Measurements from ENCODE around the gene KCTD19. TPM values are rescaled to one million over a fixed set of nuclear protein-coding genes. Genes with fewer than 3 reads are reported as not detected.

KCTD19 gene
- total and polyA plus RNA-seq, 3 experiments from 2014 or later = 0.71 to 1.4 TPM; not detected in 1

DNA sequence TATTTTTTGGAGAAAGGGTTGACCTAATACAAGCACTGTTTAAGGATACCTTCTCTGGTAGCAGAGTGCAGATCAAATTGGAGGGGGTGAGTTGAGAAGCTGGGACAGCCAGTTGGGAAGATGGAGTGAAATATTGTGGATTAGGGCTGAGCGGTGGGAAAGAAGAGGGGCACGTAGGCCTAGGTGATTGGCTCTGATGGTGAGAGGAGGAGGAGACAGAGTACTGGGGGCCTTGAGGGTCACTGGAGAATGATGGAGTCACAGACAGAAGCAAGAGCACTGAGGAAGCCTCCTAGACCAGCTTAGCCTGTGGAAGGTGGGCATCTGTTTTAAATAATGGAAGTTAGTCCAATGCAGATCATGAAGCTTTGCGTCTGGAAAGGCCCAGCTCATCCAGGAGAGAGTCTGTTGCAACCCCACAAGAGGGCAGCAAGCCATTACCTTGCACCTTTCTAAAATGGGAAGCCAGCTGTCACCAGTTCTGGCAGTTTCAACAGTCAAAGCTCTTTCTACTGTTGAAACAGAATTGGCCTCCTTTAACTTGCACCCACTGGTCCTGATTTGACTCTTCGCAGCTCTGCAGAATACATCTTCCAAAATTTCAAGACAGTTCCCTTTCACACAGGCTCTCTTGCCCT is 66.0 kb downstream of the KCTD19 start:
- H3K27ac ChIP-seq (ENCODE audit: low read depth, low read length) = no peak overlapping the region
- Mint-ChIP-seq H3K4me3 (peak overlapping the region in 1 of 7 donors; percentile 10), H3K27ac (peak overlapping the region in 1 of 8 donors; percentile 61)

DNA sequence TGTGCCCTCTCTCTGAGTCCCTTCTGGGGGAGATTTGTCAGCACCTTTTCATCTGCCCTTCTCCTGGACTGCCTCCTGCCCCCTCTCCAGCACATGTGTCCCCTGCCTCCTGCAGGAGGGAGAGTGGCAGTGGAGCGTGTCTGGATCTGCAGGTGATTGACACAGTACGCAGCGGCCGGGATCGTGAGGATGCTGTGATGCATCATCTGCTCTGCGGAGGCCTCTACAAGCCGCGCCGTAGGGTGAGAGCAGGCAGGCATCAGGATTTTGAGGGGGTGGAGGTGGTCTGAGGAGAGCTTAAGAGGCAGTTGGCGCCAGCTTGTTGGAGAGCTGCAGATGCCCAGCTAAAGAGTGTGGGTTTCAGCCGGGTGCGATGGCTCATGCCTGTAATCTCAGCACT is 66.8 kb downstream of the KCTD19 start:
- ChIA-PET POLR2A (no interaction called here), CTCF (interaction anchor here (0.9 to 1.7 kb wide), 4 partner anchors 9 to 104 kb away, joined by 3 to 4 read pairs (median 4); no protein-coding TSS in a partner anchor)
- H3K36me3 Mint-ChIP-seq = no peaks in the 10 kb centered on the region
- H3K9me3 Mint-ChIP-seq = no peaks in the 10 kb centered on the region
- Histone ChIP-seq H3K9me3 (ENCODE audit: low read length) (no peaks in the 10 kb centered on the region), H3K27ac (ENCODE audit: low read depth, low read length) (no peak overlapping the region), H3K27me3 (ENCODE audit: insufficient read depth, low read length, poor library complexity, severe bottlenecking) (no peaks in the 10 kb centered on the region), H3K4me3 (ENCODE audit: low read length) (no peak overlapping the region), H3K36me3 (ENCODE audit: insufficient read depth, low read length) (no peaks in the 10 kb centered on the region), H3K4me1 (ENCODE audit: insufficient read depth, low read length) (no peaks in the 10 kb centered on the region)
- H3K27me3 Mint-ChIP-seq = peaks cover 16 to 33% of the 10 kb centered on the region in 2 donors
- no peak for DNase-seq
- no peak overlapping the region for H3K4me3 Mint-ChIP-seq
- H3K27ac Mint-ChIP-seq = peak overlapping the region in 1 of 8 donors; percentile 4
- H3K4me1 Mint-ChIP-seq = no peaks in the 10 kb centered on the region

More for the DNA sequence above, 66.0 kb downstream of the KCTD19 start:
- CTCF ChIA-PET = interaction anchor here (1.0 to 1.4 kb wide), 4 partner anchors 10 to 35 kb away, joined by 3 to 4 read pairs (median 3); partner anchors contain the start of gene TMEM208
- Mint-ChIP-seq H3K27me3 (peaks cover 16 to 33% of the 10 kb centered on the region in 2 donors), H3K36me3 (no peaks in the 10 kb centered on the region), H3K4me1 (no peaks in the 10 kb centered on the region), H3K9me3 (no peaks in the 10 kb centered on the region)
- peak in 1 of 5 donors; percentile 14 for DNase-seq
- POLR2A ChIA-PET = no interaction called here
- no peaks in the 10 kb centered on the region for H3K27me3 ChIP-seq (ENCODE audit: insufficient read depth, low read length, poor library complexity, severe bottlenecking)
- H3K36me3 ChIP-seq (ENCODE audit: insufficient read depth, low read length) = no peaks in the 10 kb centered on the region
- H3K9me3 ChIP-seq (ENCODE audit: low read length) = no peaks in the 10 kb centered on the region
- no peaks in the 10 kb centered on the region for H3K4me1 ChIP-seq (ENCODE audit: insufficient read depth, low read length)
- no peak overlapping the region for H3K4me3 ChIP-seq (ENCODE audit: low read length)

DNA sequence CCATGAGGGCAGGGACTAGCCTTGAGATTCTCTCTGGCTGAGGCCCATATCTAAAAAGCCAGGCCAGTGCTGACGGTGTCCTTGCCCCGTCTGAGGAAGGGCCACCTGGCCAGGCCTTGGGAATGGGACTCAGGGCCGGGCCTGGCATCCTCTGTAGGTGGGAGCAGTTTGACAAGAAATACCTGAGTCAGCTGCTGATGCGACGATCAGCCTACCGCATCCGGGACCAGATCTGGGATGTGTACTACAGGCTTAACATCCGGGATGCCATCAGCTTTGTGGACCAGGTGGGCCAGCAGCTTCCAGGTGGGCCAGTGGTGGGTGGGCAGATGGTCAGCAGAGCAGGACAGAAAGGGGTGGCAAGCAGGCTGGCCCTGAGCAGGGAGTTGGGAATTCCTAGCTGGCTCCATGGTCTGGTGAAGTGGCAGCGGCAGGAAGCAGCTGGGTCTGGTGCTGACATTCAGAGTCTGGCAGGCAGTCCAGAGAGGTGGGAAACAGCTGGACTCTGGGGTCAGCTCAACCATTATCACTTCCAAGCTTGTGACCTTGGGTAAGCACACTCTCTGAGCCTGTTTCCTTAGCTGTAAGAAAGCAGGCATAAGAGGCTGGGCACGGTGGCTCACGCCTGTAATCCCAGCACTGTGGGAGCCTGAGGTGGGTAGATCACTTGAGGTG is 68.2 kb downstream of the KCTD19 start:
- Histone ChIP-seq H3K27ac (ENCODE audit: low read depth, low read length) (no peak overlapping the region), H3K36me3 (ENCODE audit: insufficient read depth, low read length) (no peaks in the 10 kb centered on the region), H3K9me3 (ENCODE audit: low read length) (no peaks in the 10 kb centered on the region), H3K27me3 (ENCODE audit: insufficient read depth, low read length, poor library complexity, severe bottlenecking) (no peaks in the 10 kb centered on the region), H3K4me1 (ENCODE audit: insufficient read depth, low read length) (no peaks in the 10 kb centered on the region), H3K4me3 (ENCODE audit: low read length) (no peak overlapping the region)
- POLR2A ChIA-PET = no interaction called here
- peak overlapping the region in 1 of 7 donors; percentile 32 for H3K4me3 Mint-ChIP-seq
- no peaks in the 10 kb centered on the region for H3K36me3 Mint-ChIP-seq
- no peak for DNase-seq
- CTCF ChIA-PET = interaction anchor here (1.7 kb wide), 1 partner anchor 27 kb away, joined by 4 read pairs; no protein-coding TSS in a partner anchor
- peaks cover 16 to 28% of the 10 kb centered on the region in 2 donors for H3K27me3 Mint-ChIP-seq
- no peaks in the 10 kb centered on the region for H3K4me1 Mint-ChIP-seq
- no peaks in the 10 kb centered on the region for H3K9me3 Mint-ChIP-seq
- H3K27ac Mint-ChIP-seq = no peak overlapping the region

DNA sequence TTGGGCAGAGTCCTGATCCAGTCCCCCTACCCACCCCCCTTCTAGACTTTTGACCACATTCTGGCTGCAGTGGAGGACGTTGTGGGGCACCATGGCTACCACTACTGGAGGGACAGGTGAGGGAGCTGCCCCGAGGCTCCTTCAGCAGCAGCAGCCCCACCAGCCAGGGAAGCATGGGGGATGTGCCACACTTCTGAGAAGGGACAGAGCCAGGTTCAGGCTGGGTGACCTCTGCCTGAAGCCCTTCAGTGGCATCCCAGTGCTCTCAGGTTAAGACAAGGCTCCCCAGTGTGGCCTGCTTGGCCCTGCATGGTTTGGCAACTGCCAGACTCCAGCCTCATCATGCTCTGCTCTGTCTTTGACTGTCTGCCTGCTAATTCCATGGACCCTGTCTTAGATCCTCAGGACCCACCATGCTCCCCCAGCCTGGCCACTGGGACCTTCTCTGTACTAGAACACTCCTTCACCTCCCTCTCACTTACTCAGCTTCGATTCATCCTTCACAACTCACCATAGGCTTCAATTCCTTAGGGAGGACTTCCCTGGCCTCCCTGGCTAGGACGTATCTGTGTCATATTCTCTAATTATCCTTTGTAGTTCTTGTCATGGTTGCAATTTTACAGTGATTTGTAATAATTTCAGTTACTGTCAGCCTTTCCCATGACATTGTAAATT is 68.9 kb downstream of the KCTD19 start:
- Histone ChIP-seq H3K27me3 (ENCODE audit: insufficient read depth, low read length, poor library complexity, severe bottlenecking) (no peaks in the 10 kb centered on the region), H3K27ac (ENCODE audit: low read depth, low read length) (no peak overlapping the region), H3K4me1 (ENCODE audit: insufficient read depth, low read length) (no peaks in the 10 kb centered on the region), H3K36me3 (ENCODE audit: insufficient read depth, low read length) (no peaks in the 10 kb centered on the region), H3K9me3 (ENCODE audit: low read length) (no peaks in the 10 kb centered on the region), H3K4me3 (ENCODE audit: low read length) (no peak overlapping the region)
- peak in 1 of 5 donors; percentile 21 for DNase-seq
- H3K27me3 Mint-ChIP-seq = peaks cover 12 to 21% of the 10 kb centered on the region in 2 donors
- H3K27ac Mint-ChIP-seq = peak overlapping the region in 1 of 8 donors; percentile 68
- ChIA-PET POLR2A (no interaction called here), CTCF (no interaction called here)
- no peak overlapping the region for H3K4me3 Mint-ChIP-seq
- no peaks in the 10 kb centered on the region for H3K9me3 Mint-ChIP-seq
- H3K36me3 Mint-ChIP-seq = no peaks in the 10 kb centered on the region
- no peaks in the 10 kb centered on the region for H3K4me1 Mint-ChIP-seq

DNA sequence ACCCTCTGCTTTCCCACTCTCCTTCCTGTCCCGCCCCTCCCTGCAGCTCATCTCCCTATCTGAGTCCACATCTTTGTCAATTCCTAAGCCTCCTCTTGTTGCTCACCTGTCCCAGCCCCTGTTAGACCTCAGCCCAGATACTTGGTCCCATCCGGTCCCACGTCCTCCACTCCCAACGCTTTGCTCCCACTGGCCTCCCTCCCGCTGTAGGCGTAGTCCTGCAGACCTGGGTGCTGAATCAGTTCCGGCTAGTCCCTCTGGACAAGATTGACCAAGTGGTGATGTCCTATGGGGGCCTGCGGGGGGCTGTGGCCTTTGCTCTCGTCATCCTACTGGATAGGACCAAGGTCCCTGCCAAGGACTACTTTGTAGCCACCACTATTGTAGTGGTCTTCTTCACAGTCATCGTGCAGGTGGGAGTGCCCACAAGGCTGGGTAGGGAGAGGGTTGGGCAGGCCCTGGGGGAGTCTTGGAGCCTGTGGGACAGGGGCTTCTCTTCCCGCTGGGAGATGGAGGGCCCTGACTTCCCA is 69.8 kb downstream of the KCTD19 start:
- ChIA-PET CTCF (no interaction called here), POLR2A (no interaction called here)
- no peaks in the 10 kb centered on the region for H3K36me3 Mint-ChIP-seq
- H3K36me3 ChIP-seq (ENCODE audit: insufficient read depth, low read length) = no peaks in the 10 kb centered on the region
- H3K9me3 Mint-ChIP-seq = no peaks in the 10 kb centered on the region
- H3K4me3 Mint-ChIP-seq = peak overlapping the region in 1 of 7 donors; percentile 26
- no peaks in the 10 kb centered on the region for H3K4me1 Mint-ChIP-seq
- DNase-seq = peak in 1 of 5 donors; percentile 35
- H3K9me3 ChIP-seq (ENCODE audit: low read length) = no peaks in the 10 kb centered on the region
- H3K27ac Mint-ChIP-seq = peak overlapping the region in 1 of 8 donors; percentile 66
- H3K27me3 Mint-ChIP-seq = peaks cover 9 to 13% of the 10 kb centered on the region in 2 donors
- H3K4me3 ChIP-seq (ENCODE audit: low read length) = no peak overlapping the region
- no peaks in the 10 kb centered on the region for H3K4me1 ChIP-seq (ENCODE audit: insufficient read depth, low read length)
- H3K27me3 ChIP-seq (ENCODE audit: insufficient read depth, low read length, poor library complexity, severe bottlenecking) = no peaks in the 10 kb centered on the region
- H3K27ac ChIP-seq (ENCODE audit: low read depth, low read length) = no peak overlapping the region

DNA sequence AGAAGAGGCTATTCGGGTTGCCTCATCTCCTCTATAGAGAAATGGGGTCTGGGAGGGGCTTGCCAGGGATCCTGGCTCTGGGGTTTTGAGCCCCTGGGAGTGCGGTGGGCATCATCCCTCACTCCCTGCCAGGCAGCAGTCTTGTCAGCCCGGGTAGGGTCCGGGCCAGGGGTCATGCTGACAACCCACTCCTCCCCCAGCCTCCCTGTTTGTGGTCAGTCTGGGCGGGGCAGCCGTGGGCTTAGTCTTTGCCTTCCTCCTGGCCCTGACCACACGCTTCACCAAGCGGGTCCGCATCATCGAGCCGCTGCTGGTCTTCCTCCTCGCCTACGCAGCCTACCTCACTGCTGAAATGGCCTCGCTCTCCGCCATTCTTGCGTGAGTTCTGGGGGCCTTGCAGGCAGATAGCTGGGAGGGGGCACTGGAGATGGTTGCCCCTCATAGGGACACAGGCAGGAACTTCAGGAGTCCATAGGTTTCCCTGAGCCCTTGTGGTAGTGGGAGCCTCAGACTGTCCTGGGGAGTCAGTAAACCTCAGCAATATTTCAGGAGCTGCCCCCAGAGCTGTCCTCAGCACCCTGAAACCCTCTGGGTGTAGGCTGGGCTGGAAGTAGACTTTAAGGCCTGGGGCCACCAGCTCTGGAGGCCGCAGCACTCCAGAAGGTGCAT is 70.9 kb downstream of the KCTD19 start:
- H3K9me3 Mint-ChIP-seq = no peaks in the 10 kb centered on the region
- H3K36me3 Mint-ChIP-seq = no peaks in the 10 kb centered on the region
- H3K4me3 Mint-ChIP-seq = no peak overlapping the region
- Histone ChIP-seq H3K36me3 (ENCODE audit: insufficient read depth, low read length) (no peaks in the 10 kb centered on the region), H3K4me1 (ENCODE audit: insufficient read depth, low read length) (no peaks in the 10 kb centered on the region), H3K9me3 (ENCODE audit: low read length) (no peaks in the 10 kb centered on the region), H3K27ac (ENCODE audit: low read depth, low read length) (no peak overlapping the region), H3K4me3 (ENCODE audit: low read length) (no peak overlapping the region), H3K27me3 (ENCODE audit: insufficient read depth, low read length, poor library complexity, severe bottlenecking) (no peaks in the 10 kb centered on the region)
- H3K27me3 Mint-ChIP-seq = peaks cover 9 to 10% of the 10 kb centered on the region in 2 donors
- H3K27ac Mint-ChIP-seq = no peak overlapping the region
- no peaks in the 10 kb centered on the region for H3K4me1 Mint-ChIP-seq
- POLR2A ChIA-PET = no interaction called here
- peak in 1 of 5 donors; percentile 30 for DNase-seq
- CTCF ChIA-PET = no interaction called here

DNA sequence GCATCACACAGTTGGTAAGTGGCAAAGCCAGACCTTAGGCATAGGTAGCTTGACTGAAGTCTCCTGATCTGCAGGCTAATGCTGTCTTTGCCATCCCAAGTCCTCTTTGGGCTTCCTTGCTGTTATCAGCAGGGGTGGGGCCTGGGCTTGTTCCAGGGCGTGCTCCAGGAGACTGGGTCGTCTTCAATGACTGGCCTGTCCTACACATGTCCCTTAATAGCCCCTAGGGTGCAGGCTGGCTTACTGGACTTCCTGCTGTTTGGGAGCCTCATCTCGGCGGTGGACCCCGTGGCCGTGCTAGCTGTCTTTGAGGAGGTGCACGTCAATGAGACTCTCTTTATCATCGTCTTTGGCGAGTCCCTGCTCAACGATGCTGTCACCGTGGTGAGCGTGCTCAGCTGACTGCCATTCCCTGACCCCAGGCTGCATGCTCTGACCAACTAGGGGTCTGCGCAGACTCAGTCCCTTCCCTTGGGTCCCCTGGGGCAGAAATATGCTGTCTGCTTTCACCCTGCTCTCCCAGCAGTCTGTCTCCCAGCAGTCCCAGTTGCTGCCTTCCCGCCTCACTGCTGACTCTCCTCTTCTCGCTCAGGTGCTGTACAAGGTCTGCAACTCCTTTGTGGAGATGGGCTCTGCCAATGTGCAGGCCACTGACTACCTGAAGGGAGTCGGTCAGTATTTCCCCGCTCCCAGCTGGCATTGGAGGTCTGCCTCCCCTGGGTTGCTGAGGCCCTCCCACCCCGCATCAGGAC is 71.6 kb downstream of the KCTD19 start:
- Histone ChIP-seq H3K27ac (ENCODE audit: low read depth, low read length) (no peak overlapping the region), H3K4me1 (ENCODE audit: insufficient read depth, low read length) (peaks cover under 1% of the 10 kb centered on the region), H3K4me3 (ENCODE audit: low read length) (no peak overlapping the region), H3K36me3 (ENCODE audit: insufficient read depth, low read length) (no peaks in the 10 kb centered on the region), H3K9me3 (ENCODE audit: low read length) (no peaks in the 10 kb centered on the region), H3K27me3 (ENCODE audit: insufficient read depth, low read length, poor library complexity, severe bottlenecking) (no peaks in the 10 kb centered on the region)
- ChIA-PET CTCF (no interaction called here), POLR2A (no interaction called here)
- H3K4me3 Mint-ChIP-seq = no peak overlapping the region
- H3K4me1 Mint-ChIP-seq = peaks cover 0 to 4% (median under 1%) of the 10 kb centered on the region in 3 donors
- no peak overlapping the region for H3K27ac Mint-ChIP-seq
- no peaks in the 10 kb centered on the region for H3K9me3 Mint-ChIP-seq
- H3K27me3 Mint-ChIP-seq = peaks cover 9 to 10% of the 10 kb centered on the region in 2 donors
- peak in 1 of 5 donors; percentile 37 for DNase-seq
- no peaks in the 10 kb centered on the region for H3K36me3 Mint-ChIP-seq

Measured in CD8-positive, alpha-beta memory T cell (primary cell).